ENCODE results near the gene ITGA1.

DNA sequence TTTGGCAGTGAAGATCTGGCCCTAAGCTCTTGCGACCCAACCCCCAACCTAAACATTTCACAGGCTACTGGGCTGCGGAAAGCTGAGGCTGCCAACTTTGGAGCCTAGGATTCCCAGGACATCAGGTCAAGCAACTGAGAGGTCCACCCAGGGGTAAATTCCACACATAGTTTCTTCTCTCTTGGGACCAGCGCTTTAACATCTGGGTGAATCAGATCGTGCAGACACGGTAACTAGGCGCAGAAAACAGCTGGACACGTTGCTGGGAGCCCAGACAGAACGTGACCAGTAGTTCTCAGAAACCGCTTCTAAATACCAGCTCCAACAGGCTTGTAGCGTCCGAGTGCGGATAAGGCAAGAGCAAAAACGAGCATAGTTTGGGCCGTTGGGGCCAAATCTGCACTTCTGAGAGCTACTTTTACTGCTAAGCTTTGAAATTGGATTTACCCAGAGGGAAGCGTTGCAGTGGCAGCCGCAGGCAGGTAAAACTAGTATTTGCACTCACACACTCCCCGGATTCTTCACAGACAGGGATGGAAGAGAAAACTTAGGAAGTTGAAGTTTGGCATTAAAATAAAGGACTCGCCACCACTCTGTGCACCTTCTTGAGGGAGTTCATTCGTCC lies 11.8 kb downstream of the ITGA1 start:
- TF ChIP-seq CTCF (IDR thresholded peaks at IDR 0.05; ENCODE audit: low read length) (no peak), EZH2 (optimal IDR thresholded peaks at IDR 0.05; ENCODE audit: low read depth, low read length) (no peak)
